Measurements from ENCODE around the gene SSTR5.
"Not testable (repeated sequence)": the region's sequence is repeated elsewhere in the genome, so short reads cannot be mapped to it uniquely, and the experiment has no call there.

SSTR5 gene

GRCh38 chr16:1082266-1082951 lies 9.9 kb downstream of the SSTR5 start:
- peak; percentile 14 for DNase-seq
- in situ Hi-C loops (cut with HindIII; ENCODE audit: low pct_ligation_motif_present, low pct_unique_long_range_greater_than_20kb, low sequenced_read_pairs): no loop called here

- in situ Hi-C loops (cut with HindIII; ENCODE audit: low pct_ligation_motif_present, low pct_unique_long_range_greater_than_20kb, low sequenced_read_pairs): no loop called here
- no peak for DNase-seq
These were observed 10.6 kb downstream of the SSTR5 start for GRCh38 chr16:1082952-1083675.

GRCh38 chr16:1084971-1085370 lies 12.4 kb downstream of the SSTR5 start:
- in situ Hi-C loops (cut with HindIII; ENCODE audit: low pct_ligation_motif_present, low pct_unique_long_range_greater_than_20kb, low sequenced_read_pairs): no loop called here
- DNase-seq: no peak

- in situ Hi-C loops (cut with HindIII; ENCODE audit: low pct_ligation_motif_present, low pct_unique_long_range_greater_than_20kb, low sequenced_read_pairs); DNase-seq: not testable (repeated sequence)
These were observed 13.9 kb downstream of the SSTR5 start for GRCh38 chr16:1086443-1086842.

- in situ Hi-C loops (cut with HindIII; ENCODE audit: low pct_ligation_motif_present, low pct_unique_long_range_greater_than_20kb, low sequenced_read_pairs): no loop called here
- no peak for DNase-seq
These were observed 16.0 kb downstream of the SSTR5 start for GRCh38 chr16:1088295-1089170.

- no peak for DNase-seq
These were observed 16.9 kb downstream of the SSTR5 start for GRCh38 chr16:1089439-1089821.

GRCh38 chr16:1089822-1090619 lies 17.5 kb downstream of the SSTR5 start:
- DNase-seq: no peak
- in situ Hi-C loops (cut with HindIII; ENCODE audit: low pct_ligation_motif_present, low pct_unique_long_range_greater_than_20kb, low sequenced_read_pairs): no loop called here

More at GRCh38 chr16:1089439-1089821, 16.9 kb downstream of the SSTR5 start:
- in situ Hi-C loops (cut with HindIII; ENCODE audit: low pct_ligation_motif_present, low pct_unique_long_range_greater_than_20kb, low sequenced_read_pairs): no loop called here

- in situ Hi-C loops (cut with HindIII; ENCODE audit: low pct_ligation_motif_present, low pct_unique_long_range_greater_than_20kb, low sequenced_read_pairs): no loop called here
- no peak for DNase-seq
These were observed 18.4 kb downstream of the SSTR5 start for GRCh38 chr16:1090620-1091587.

GRCh38 chr16:1091992-1092552 lies 19.5 kb downstream of the SSTR5 start:
- in situ Hi-C loops (cut with HindIII; ENCODE audit: low pct_ligation_motif_present, low pct_unique_long_range_greater_than_20kb, low sequenced_read_pairs): no loop called here
- DNase-seq: no peak

GRCh38 chr16:1092685-1093283 lies 20.2 kb downstream of the SSTR5 start:
- DNase-seq; in situ Hi-C loops (cut with HindIII; ENCODE audit: low pct_ligation_motif_present, low pct_unique_long_range_greater_than_20kb, low sequenced_read_pairs): not testable (repeated sequence)

GRCh38 chr16:1093284-1094123 lies 21.0 kb downstream of the SSTR5 start:
- in situ Hi-C loops (cut with HindIII; ENCODE audit: low pct_ligation_motif_present, low pct_unique_long_range_greater_than_20kb, low sequenced_read_pairs): no loop called here
- no peak for DNase-seq

- in situ Hi-C loops (cut with HindIII; ENCODE audit: low pct_ligation_motif_present, low pct_unique_long_range_greater_than_20kb, low sequenced_read_pairs): no loop called here
- DNase-seq: no peak
These were observed 21.6 kb downstream of the SSTR5 start for GRCh38 chr16:1094124-1094479.

- DNase-seq: no peak
- in situ Hi-C loops (cut with HindIII; ENCODE audit: low pct_ligation_motif_present, low pct_unique_long_range_greater_than_20kb, low sequenced_read_pairs): no loop called here
These were observed 22.3 kb downstream of the SSTR5 start for GRCh38 chr16:1094601-1095449.

- DNase-seq: no peak
- in situ Hi-C loops (cut with HindIII; ENCODE audit: low pct_ligation_motif_present, low pct_unique_long_range_greater_than_20kb, low sequenced_read_pairs): no loop called here
These were observed 23.1 kb downstream of the SSTR5 start for GRCh38 chr16:1095450-1096168.
